Colon (tissue), 2 donors: ENCODE data around the gene FOXL1.

Source experiments
- FAIRE-seq: peaks from 2 replicates; lab custom pipeline; 2012; peaks lifted over from hg19 to GRCh38; lab: Jason Lieb, UNC
- donor health status: control.
- donor health status: control.

Gene FOXL1

GRCh38 chr16:86605950-86606349 is 27.6 kb downstream of the FOXL1 start:
- no peak for FAIRE-seq

- FAIRE-seq, result no peak
These were observed 30.0 kb downstream of the FOXL1 start for GRCh38 chr16:86608301-86608747.

GRCh38 chr16:86609115-86609514 is 30.8 kb downstream of the FOXL1 start:
- no peak for FAIRE-seq

- no peak for FAIRE-seq
These were observed 31.3 kb downstream of the FOXL1 start for GRCh38 chr16:86609661-86610060.

- FAIRE-seq, result no peak
These were observed 32.6 kb downstream of the FOXL1 start for GRCh38 chr16:86610779-86611524.

- no peak for FAIRE-seq
These were observed 33.1 kb downstream of the FOXL1 start for GRCh38 chr16:86611525-86611855.

GRCh38 chr16:86611941-86612340 is 33.6 kb downstream of the FOXL1 start:
- FAIRE-seq, result no peak

- FAIRE-seq, result no peak
These were observed 36.4 kb downstream of the FOXL1 start for GRCh38 chr16:86614699-86615098.

- FAIRE-seq, result no peak
These were observed 38.6 kb downstream of the FOXL1 start for GRCh38 chr16:86616906-86617305.

- FAIRE-seq, result no peak
These were observed 40.3 kb downstream of the FOXL1 start for GRCh38 chr16:86618431-86619238.

- FAIRE-seq, result no peak
These were observed 41.0 kb downstream of the FOXL1 start for GRCh38 chr16:86619239-86619794.

- FAIRE-seq, result no peak
These were observed 41.8 kb downstream of the FOXL1 start for GRCh38 chr16:86620184-86620583.

GRCh38 chr16:86621966-86622365 is 43.6 kb downstream of the FOXL1 start:
- no peak for FAIRE-seq

- no peak for FAIRE-seq
These were observed 44.6 kb downstream of the FOXL1 start for GRCh38 chr16:86622700-86623615.

GRCh38 chr16:86625029-86625428 is 46.7 kb downstream of the FOXL1 start:
- FAIRE-seq, result no peak

GRCh38 chr16:86625821-86626220 is 47.5 kb downstream of the FOXL1 start:
- FAIRE-seq, result no peak

- FAIRE-seq, result no peak
These were observed 47.9 kb downstream of the FOXL1 start for GRCh38 chr16:86626284-86626683.

- FAIRE-seq, result no peak
These were observed 48.6 kb downstream of the FOXL1 start for GRCh38 chr16:86626966-86627365.

- FAIRE-seq, result no peak
These were observed 50.3 kb downstream of the FOXL1 start for GRCh38 chr16:86628614-86629013.

- FAIRE-seq, result no peak
These were observed 52.1 kb downstream of the FOXL1 start for GRCh38 chr16:86630471-86630870.

- no peak for FAIRE-seq
These were observed 53.1 kb downstream of the FOXL1 start for GRCh38 chr16:86631444-86631843.
